Measurements from ENCODE around the gene ZNF668.

The ZNF668 gene

DNA sequence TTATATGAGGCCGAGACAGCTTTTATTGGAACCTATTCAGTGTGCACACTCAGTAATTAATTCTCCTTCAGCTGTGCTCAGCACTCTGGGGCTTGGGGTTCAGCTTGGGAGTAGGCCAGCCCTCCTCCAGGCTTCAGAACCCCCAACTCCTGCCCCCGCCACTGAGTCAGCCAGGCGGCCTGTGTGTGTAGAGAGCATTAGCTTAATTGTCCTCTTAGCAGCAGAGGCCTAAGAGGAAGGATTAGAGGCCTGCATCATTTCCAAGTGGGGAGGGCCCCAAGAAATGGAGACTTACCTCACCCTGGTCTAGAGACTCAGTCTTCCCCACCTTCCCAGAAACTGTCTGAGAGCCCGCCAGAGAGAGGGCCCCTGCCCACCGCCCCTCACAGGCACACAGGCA lies 13.9 kb upstream of the ZNF668 start:
- no peak overlapping the region for H3K4me3 ChIP-seq (ENCODE audit: low read depth in 1 of 2, low read length in 1 of 2)
- peaks cover under 1 to 3% of the 10 kb centered on the region in 2 experiments for H3K4me1 ChIP-seq (ENCODE audit: control insufficient read depth in 1 of 2, insufficient read depth in 1 of 2, low read depth in 1 of 2, low read length in 1 of 2)
- TF ChIP-seq, protein P1, sequence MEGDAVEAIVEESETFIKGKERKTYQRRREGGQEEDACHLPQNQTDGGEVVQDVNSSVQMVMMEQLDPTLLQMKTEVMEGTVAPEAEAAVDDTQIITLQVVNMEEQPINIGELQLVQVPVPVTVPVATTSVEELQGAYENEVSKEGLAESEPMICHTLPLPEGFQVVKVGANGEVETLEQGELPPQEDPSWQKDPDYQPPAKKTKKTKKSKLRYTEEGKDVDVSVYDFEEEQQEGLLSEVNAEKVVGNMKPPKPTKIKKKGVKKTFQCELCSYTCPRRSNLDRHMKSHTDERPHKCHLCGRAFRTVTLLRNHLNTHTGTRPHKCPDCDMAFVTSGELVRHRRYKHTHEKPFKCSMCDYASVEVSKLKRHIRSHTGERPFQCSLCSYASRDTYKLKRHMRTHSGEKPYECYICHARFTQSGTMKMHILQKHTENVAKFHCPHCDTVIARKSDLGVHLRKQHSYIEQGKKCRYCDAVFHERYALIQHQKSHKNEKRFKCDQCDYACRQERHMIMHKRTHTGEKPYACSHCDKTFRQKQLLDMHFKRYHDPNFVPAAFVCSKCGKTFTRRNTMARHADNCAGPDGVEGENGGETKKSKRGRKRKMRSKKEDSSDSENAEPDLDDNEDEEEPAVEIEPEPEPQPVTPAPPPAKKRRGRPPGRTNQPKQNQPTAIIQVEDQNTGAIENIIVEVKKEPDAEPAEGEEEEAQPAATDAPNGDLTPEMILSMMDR (IDR thresholded peaks at IDR 0.05) = no peak
- no peaks in the 10 kb centered on the region for H3K27me3 ChIP-seq
- no peak overlapping the region for H3K27ac ChIP-seq
- peaks cover 61% of the 10 kb centered on the region for H3K36me3 ChIP-seq
- no peaks in the 10 kb centered on the region for H3K9me3 ChIP-seq

DNA sequence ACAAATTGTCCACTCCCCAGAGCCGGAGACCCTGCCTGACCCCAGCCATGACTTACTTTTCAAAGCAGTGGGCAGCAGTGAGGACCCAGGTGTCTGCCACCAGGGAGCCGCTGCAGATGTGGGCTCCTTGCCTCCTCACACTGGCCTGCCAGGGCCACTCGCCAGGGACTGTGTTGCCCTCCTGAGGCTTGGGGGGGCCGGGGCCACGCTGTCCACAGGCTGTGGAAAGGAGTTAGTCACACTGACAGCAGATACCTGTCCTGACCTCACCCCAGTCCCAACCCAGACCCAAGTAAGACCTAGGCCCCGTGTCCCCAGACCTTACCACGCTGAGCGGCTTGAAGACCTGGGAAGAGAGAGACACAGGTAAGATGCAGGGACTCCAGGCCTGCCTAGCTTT lies 13.4 kb upstream of the ZNF668 start:
- TF ChIP-seq, protein P1 (IDR thresholded peaks at IDR 0.05) = no peak
- Histone ChIP-seq H3K9me3 (no peaks in the 10 kb centered on the region), H3K4me1 (ENCODE audit: control insufficient read depth in 1 of 2, insufficient read depth in 1 of 2, low read depth in 1 of 2, low read length in 1 of 2) (peaks cover 0 to 3% of the 10 kb centered on the region in 2 experiments), H3K27ac (no peak overlapping the region), H3K27me3 (no peaks in the 10 kb centered on the region), H3K4me3 (ENCODE audit: low read depth in 1 of 2, low read length in 1 of 2) (no peak overlapping the region), H3K36me3 (peaks cover 66% of the 10 kb centered on the region)

DNA sequence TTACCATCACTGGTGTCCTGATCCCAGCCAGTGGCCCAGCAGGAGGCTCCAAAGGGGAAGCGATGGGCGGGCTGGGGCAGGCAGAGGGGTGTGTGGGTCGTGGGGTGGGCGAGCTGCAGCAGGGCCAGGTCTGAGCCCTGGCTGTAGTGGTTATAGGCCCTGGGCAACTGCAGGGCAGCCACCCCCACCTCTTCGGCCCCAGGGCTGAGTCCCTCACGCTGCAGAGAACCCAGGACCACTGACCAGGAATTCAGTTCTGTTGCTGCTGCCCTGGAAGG lies 12.5 kb upstream of the ZNF668 start:
- peaks cover 0 to 3% of the 10 kb centered on the region in 2 experiments for H3K4me1 ChIP-seq (ENCODE audit: control insufficient read depth in 1 of 2, insufficient read depth in 1 of 2, low read depth in 1 of 2, low read length in 1 of 2)
- no peaks in the 10 kb centered on the region for H3K9me3 ChIP-seq
- H3K27ac ChIP-seq = no peak overlapping the region
- H3K27me3 ChIP-seq = no peaks in the 10 kb centered on the region
- peaks cover 76% of the 10 kb centered on the region for H3K36me3 ChIP-seq
- no peak overlapping the region for H3K4me3 ChIP-seq (ENCODE audit: low read depth in 1 of 2, low read length in 1 of 2)
- TF ChIP-seq, protein P1 (IDR thresholded peaks at IDR 0.05) = no peak

DNA sequence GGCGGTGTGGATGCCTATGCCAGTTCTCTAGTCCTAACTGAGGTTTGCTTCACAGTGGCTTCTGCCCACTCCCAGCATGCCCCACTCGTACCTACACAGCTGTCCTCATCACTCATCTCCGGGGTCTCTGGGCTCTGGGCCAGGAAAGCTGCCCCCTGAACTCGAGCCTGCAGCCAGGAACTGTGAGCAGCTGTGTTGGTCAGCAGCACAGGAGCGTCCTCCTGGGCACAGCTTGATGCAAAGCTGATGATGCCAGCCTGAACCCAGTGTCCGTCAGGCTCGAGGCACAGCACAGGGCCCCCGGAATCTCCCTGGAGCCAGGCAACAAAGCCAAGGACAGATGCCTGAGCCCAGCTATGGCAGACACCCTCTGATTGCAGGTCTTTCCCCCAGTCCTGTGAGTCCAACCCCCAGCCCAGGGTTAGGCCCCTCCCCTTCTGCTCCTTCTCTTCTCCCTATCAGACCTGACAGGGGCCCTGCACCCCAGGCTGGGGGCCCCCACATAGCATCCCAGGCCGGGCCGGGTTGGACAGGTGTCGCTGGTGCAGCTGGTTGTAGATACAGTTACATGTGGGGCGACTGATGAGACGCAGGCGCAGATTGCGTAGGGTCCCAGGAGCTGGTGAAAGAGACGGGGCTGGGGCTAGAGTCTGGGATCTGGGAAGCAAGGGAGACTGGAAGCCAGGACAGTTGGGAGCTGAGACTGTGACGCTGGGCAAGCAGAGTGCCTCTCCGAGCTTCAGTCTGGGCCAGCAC lies 12.0 kb upstream of the ZNF668 start:
- Histone ChIP-seq H3K27me3 (no peaks in the 10 kb centered on the region), H3K36me3 (peaks cover 81% of the 10 kb centered on the region), H3K27ac (no peak overlapping the region), H3K4me3 (ENCODE audit: low read depth in 1 of 2, low read length in 1 of 2) (no peak overlapping the region), H3K4me1 (ENCODE audit: control insufficient read depth in 1 of 2, insufficient read depth in 1 of 2, low read depth in 1 of 2, low read length in 1 of 2) (peaks cover 0 to 3% of the 10 kb centered on the region in 2 experiments), H3K9me3 (no peaks in the 10 kb centered on the region)
- TF ChIP-seq, protein P1 (IDR thresholded peaks at IDR 0.05) = no peak

DNA sequence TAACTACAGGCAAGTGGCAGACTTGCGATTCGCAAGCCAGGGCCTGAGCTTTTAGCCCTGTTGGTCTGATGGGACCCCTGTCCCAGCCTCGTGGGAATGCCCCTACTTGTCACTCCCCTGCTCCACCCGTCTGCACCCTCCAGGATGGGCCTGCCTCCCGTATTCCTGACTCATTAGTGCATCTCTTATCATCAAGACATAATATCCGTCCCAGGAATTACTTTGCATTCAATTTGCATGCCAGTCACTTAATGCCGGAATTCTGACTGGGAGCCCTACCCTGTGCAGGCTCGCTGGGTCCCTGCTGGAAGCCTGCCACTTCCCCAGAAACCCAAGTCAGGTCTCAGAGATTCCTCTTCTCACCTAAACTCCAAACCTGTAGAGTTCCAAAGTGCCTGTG lies 11.4 kb upstream of the ZNF668 start:
- Histone ChIP-seq H3K4me3 (ENCODE audit: low read depth in 1 of 2, low read length in 1 of 2) (no peak overlapping the region), H3K36me3 (peaks cover 84% of the 10 kb centered on the region), H3K4me1 (ENCODE audit: control insufficient read depth in 1 of 2, insufficient read depth in 1 of 2, low read depth in 1 of 2, low read length in 1 of 2) (peaks cover 0 to 3% of the 10 kb centered on the region in 2 experiments), H3K27ac (peak overlapping the region; percentile 13), H3K27me3 (no peaks in the 10 kb centered on the region), H3K9me3 (no peaks in the 10 kb centered on the region)
- TF ChIP-seq, protein P1 (IDR thresholded peaks at IDR 0.05) = no peak
